Esophagus squamous epithelium (tissue), 5 donors: ENCODE results near the gene SERTAD1. TPM values are rescaled to one million over a fixed set of nuclear protein-coding genes. Genes with fewer than 3 reads are reported as not detected.
A peak's percentile ranks its signal among the peaks of the same experiment; 100 is the strongest.

ENCODE experiments used
- DNase-seq: peaks from one replicate; lab custom pipeline; 2025; lab: John Stamatoyannopoulos, UW
- H3K27ac ChIP-seq, 4 donors: fragments of 200-600 bp; sonication (generic); one replicate each; pipeline ENCODE4 v1.5.1; 2016 to 2019; ENCODE audit warnings: mild to moderate bottlenecking in 1 of 4
- H3K27me3 ChIP-seq, 4 donors: fragments of 200-600 bp; sonication (generic); 1 replicate in 3 of 4; 2 replicates in 1 of 4; pipeline versions ENCODE4 v1.5.1 to v1.6.0; 2017 to 2021; ENCODE audit warnings: antibody characterized with exemption in 1 of 4
- H3K36me3 ChIP-seq, 3 donors: fragments of 200-600 bp; sonication (generic); one replicate each; pipeline ENCODE4 v1.5.1; 2016 to 2019
- H3K4me1 ChIP-seq, 3 donors: fragments of 200-600 bp; sonication (generic); one replicate each; pipeline ENCODE4 v1.5.1; 2017 to 2019
- H3K4me3 ChIP-seq, 4 donors: fragments of 200-600 bp; sonication (generic); 1 replicate in 3 of 4; 2 replicates in 1 of 4; pipeline ENCODE4 v1.5.1; 2016 to 2019; ENCODE audit warnings: mild to moderate bottlenecking in 2 of 4, moderate library complexity in 1 of 4
- H3K9me3 ChIP-seq, 3 donors: fragments of 200-600 bp; sonication (generic); one replicate each; pipeline ENCODE4 v1.5.1; 2016 to 2019
- CTCF ChIP-seq, 6 experiments: fragments of 450-650 bp in 4 of 6; fragments of 200-600 bp in 2 of 6; sonication (generic) in 2 of 6; IDR thresholded peaks; one replicate each; pipeline ENCODE4 v1.5.1; 2016 to 2019; ENCODE audit warnings: antibody characterized with exemption in 6 of 6, mild to moderate bottlenecking in 4 of 6, moderate library complexity in 4 of 6
- POLR2A ChIP-seq, 4 donors: fragments of 450-650 bp; IDR thresholded peaks; one replicate each; pipeline ENCODE4 v1.6.1; 2017; ENCODE audit warnings: antibody characterized with exemption in 4 of 4, mild to moderate bottlenecking in 4 of 4, moderate library complexity in 3 of 4
- WGBS, 2 donors: methylation state at CpG; one replicate each; pipeline ENCODE4 v1.1.5; 2018; 5-methylcytosine and 5-hydroxymethylcytosine counted together
- intact Hi-C: fragments of 100-400 bp; cut with DNase I; formaldehyde crosslinking; loops from one replicate; pipeline ENCODE4 v1.15.0; 2022
- total RNA-seq, 4 donors: library from RNA; depleted of rRNA; stranded (reverse); fragments of >200 nt; gene quantifications; one replicate each; pipeline ENCODE4 v1.1.0, GENCODE V29; 2016
- donor health status: DM: yes; HTN: yes; CAD: no.

SERTAD1 gene
- total RNA-seq, 4 donors from 2014 or later: 10.2 to 24.9 (median 16.2) TPM

GRCh38 chr19:40444000-40444824 is 18.4 kb upstream of the SERTAD1 start, which contains the start of gene SERTAD3:
Gene SERTAD3, minus strand, starts transcription at chr19:40444335. Its CDS starts 2,255 bp downstream, at chr19:40442080.
- H3K27ac ChIP-seq: peak within 1 kb of the TSS; percentile 91 to 100 (median 100)
- no peaks in the 10 kb centered on the region for H3K27me3 ChIP-seq
- peak within 1 kb of the TSS; percentile 55 to 100 (median 92) for H3K4me3 ChIP-seq
- DNase-seq: peak; percentile 89
- H3K36me3 ChIP-seq: peaks cover 10 to 50% (median 21%) of the 10 kb centered on the region in 3 donors
- H3K4me1 ChIP-seq: peaks cover 24 to 51% (median 29%) of the 10 kb centered on the region in 3 donors
- intact Hi-C loops: no loop called here
- TF ChIP-seq CTCF (IDR thresholded peaks at IDR 0.05) (peak in 1 of 6 experiments; percentile 6), POLR2A (IDR thresholded peaks at IDR 0.05) (peak in 3 of 4 donors; percentile 89 to 99 (median 90))
- no peaks in the 10 kb centered on the region for H3K9me3 ChIP-seq
- 0% methylated on average over 5 to 11 of the region's 72 CpGs for WGBS, 2 donors

GRCh38 chr19:40443131-40443999 is 17.6 kb upstream of the SERTAD1 start:
- H3K27ac ChIP-seq: peak overlapping the region; percentile 91 to 100 (median 100)
- peak; percentile 100 for DNase-seq
- H3K4me3 ChIP-seq: peak overlapping the region; percentile 55 to 100 (median 92)
- H3K4me1 ChIP-seq: peaks cover 24 to 51% (median 29%) of the 10 kb centered on the region in 3 donors
- TF ChIP-seq CTCF (IDR thresholded peaks at IDR 0.05) (peak in 1 of 6 experiments; percentile 35), POLR2A (IDR thresholded peaks at IDR 0.05) (peak in 3 of 4 donors; percentile 45 to 84 (median 80))
- WGBS, 2 donors: 0% methylated on average over 30 to 31 of the region's 52 CpGs
- H3K36me3 ChIP-seq: peaks cover 10 to 42% (median 21%) of the 10 kb centered on the region in 3 donors
- no peaks in the 10 kb centered on the region for H3K27me3 ChIP-seq
- intact Hi-C loops: no loop called here
- H3K9me3 ChIP-seq: no peaks in the 10 kb centered on the region

GRCh38 chr19:40442328-40443130 is 16.7 kb upstream of the SERTAD1 start:
- peaks cover 10 to 33% (median 21%) of the 10 kb centered on the region in 3 donors for H3K36me3 ChIP-seq
- peak overlapping the region; percentile 55 to 100 (median 92) for H3K4me3 ChIP-seq
- H3K9me3 ChIP-seq: no peaks in the 10 kb centered on the region
- 16 to 20% methylated on average over 18 to 21 of the region's 22 CpGs for WGBS, 2 donors
- H3K27ac ChIP-seq: peak overlapping the region; percentile 91 to 100 (median 100)
- TF ChIP-seq CTCF (IDR thresholded peaks at IDR 0.05) (no peak), POLR2A (IDR thresholded peaks at IDR 0.05) (no peak)
- H3K27me3 ChIP-seq: no peaks in the 10 kb centered on the region
- no peak for DNase-seq
- H3K4me1 ChIP-seq: peaks cover 24 to 51% (median 29%) of the 10 kb centered on the region in 3 donors
- intact Hi-C loops: no loop called here

- H3K27me3 ChIP-seq: no peaks in the 10 kb centered on the region
- 66 to 84% methylated on average over 5 to 8 of the region's 11 CpGs for WGBS, 2 donors
- H3K4me1 ChIP-seq: peaks cover 24 to 51% (median 29%) of the 10 kb centered on the region in 3 donors
- peak overlapping the region in 3 of 4 donors; percentile 91 to 100 (median 100) for H3K27ac ChIP-seq
- no peaks in the 10 kb centered on the region for H3K9me3 ChIP-seq
- intact Hi-C loops: no loop called here
- TF ChIP-seq CTCF (IDR thresholded peaks at IDR 0.05) (no peak), POLR2A (IDR thresholded peaks at IDR 0.05) (no peak)
- peaks cover 10 to 26% (median 21%) of the 10 kb centered on the region in 3 donors for H3K36me3 ChIP-seq
- peak overlapping the region in 2 of 4 donors; percentile 88 to 100 for H3K4me3 ChIP-seq
- no peak for DNase-seq
Observed at GRCh38 chr19:40441719-40442253, 16.0 kb upstream of the SERTAD1 start.
